ENCODE data around the gene ZNF783. TPM values are rescaled to one million over a fixed set of nuclear protein-coding genes. Genes with fewer than 3 reads are reported as not detected.
"Not testable (repeated sequence)": the region's sequence is repeated elsewhere in the genome, so short reads cannot be mapped to it uniquely, and the experiment has no call there.

The ZNF783 gene
- total RNA-seq (10 to 100 TPM; 29.0 to 31.4 TPM), total RNA-seq (37.7 to 64.4 reads per million in 2 donors)

GRCh38 chr7:149261829-149262617, at the start of gene ZNF783:
Gene ZNF783, plus strand, starts transcription at chr7:149262196. Its CDS starts 138 bp downstream, at chr7:149262334.
- no peaks in the 10 kb centered on the region for H3K36me3 Mint-ChIP-seq (ENCODE audit: low read depth)
- DNase-seq, result peak; percentile 81 to 83 (median 81)
- H3K4me1 Mint-ChIP-seq, result peaks cover 24% of the 10 kb centered on the region
- peak within 1 kb of the TSS; percentile 88 for H3K4me3 Mint-ChIP-seq
- ATAC-seq, result peak; percentile 93
- H3K27me3 Mint-ChIP-seq, result no peaks in the 10 kb centered on the region
- H3K9me3 ChIP-seq (ENCODE audit: control insufficient read depth, low read length, poor library complexity, severe bottlenecking), result no peaks in the 10 kb centered on the region
- peak within 1 kb of the TSS; percentile 89 for H3K27ac Mint-ChIP-seq

DNA sequence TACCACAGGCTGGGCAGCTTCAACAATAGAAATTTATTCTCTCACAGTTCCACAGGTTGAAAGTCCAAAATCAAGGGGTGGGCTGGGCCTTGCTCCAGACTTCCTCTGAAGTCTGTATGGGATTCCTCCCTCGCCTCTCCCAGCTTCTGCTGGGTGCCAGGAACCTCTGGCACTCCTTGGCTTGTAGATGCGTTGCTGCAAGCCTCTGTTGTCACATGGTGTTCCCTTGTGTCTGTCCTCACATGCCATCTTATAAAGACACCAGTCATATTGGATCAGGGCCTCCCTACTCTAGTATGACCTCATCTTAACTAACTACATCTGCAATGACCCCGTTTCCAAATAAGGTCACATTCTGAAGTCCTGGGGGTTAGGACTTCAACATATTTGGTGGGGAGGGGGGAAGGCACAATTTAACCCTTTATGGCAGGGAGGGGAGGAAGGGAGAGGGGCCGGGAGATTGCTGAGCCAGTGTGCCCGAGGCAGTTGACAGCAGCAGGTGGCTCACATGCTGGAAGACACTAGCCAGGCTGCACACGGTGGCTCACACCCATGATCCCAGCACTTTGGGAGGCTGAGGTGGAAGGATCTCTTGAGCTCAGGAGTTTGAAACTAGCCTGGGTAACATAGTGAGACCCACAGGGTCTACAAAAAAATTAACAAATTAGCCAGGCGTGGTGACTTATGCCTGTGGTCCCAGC, 47.8 kb upstream of the ZNF783 start:
- peaks cover 3% of the 10 kb centered on the region for H3K36me3 Mint-ChIP-seq (ENCODE audit: low read depth)
- no peaks in the 10 kb centered on the region for H3K27me3 Mint-ChIP-seq
- H3K9me3 ChIP-seq (ENCODE audit: control insufficient read depth, low read length, poor library complexity, severe bottlenecking), result no peaks in the 10 kb centered on the region
- no peak overlapping the region for H3K4me3 Mint-ChIP-seq
- ATAC-seq (no peak), DNase-seq (no peak)
- peaks cover 3% of the 10 kb centered on the region for H3K4me1 Mint-ChIP-seq
- no peak overlapping the region for H3K27ac Mint-ChIP-seq

DNA sequence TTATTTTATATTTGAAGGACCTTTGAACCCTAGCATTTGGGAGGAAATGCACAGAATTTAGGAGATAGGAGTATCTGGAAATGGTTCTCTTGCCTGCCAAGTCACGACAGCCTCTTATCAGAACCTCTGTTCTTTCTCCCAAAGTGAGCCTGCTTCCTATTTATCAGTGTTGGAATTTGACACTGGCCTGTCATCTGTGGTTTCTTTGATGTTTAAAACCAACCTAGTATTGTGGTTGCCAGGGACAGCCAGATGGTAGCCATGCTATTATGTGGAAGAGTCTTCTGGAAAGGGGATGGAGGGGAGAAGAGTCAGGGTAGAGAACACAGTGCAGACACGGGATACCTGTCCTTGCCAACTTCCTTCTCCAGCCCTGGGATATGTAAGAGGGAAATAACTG, 45.6 kb upstream of the ZNF783 start:
- H3K4me1 Mint-ChIP-seq, result peaks cover 2% of the 10 kb centered on the region
- H3K4me3 Mint-ChIP-seq, result no peak overlapping the region
- no peaks in the 10 kb centered on the region for H3K27me3 Mint-ChIP-seq
- H3K9me3 ChIP-seq (ENCODE audit: control insufficient read depth, low read length, poor library complexity, severe bottlenecking), result no peaks in the 10 kb centered on the region
- ATAC-seq (no peak), DNase-seq (no peak)
- H3K36me3 Mint-ChIP-seq (ENCODE audit: low read depth), result peaks cover 3% of the 10 kb centered on the region
- H3K27ac Mint-ChIP-seq, result no peak overlapping the region

DNA sequence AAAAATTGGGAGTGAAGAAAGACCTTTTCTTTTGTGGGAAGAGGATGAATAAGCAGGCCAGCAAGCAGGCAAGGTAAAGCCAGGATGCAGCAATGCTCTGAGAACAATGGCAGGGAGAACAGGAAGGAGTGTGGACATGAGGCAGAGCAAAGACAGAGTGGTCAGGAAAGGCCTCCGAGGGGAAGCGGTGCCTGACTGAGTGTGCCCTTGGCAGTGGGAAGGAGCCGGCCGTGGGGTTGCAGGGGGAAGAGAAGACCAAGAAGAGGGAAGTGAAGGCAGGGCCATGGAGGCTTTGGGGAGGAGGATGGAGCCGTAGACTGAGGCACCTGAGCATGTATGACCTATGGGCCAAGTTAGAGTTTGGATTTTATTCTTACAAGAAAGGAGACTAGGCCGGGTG, 44.4 kb upstream of the ZNF783 start:
- H3K9me3 ChIP-seq (ENCODE audit: control insufficient read depth, low read length, poor library complexity, severe bottlenecking), result no peaks in the 10 kb centered on the region
- H3K4me3 Mint-ChIP-seq, result no peak overlapping the region
- no peaks in the 10 kb centered on the region for H3K27me3 Mint-ChIP-seq
- peaks cover 5% of the 10 kb centered on the region for H3K36me3 Mint-ChIP-seq (ENCODE audit: low read depth)
- DNase-seq, result no peak
- peaks cover 6% of the 10 kb centered on the region for H3K4me1 Mint-ChIP-seq
- no peak for ATAC-seq
- H3K27ac Mint-ChIP-seq, result no peak overlapping the region

- ATAC-seq (no peak), DNase-seq (no peak)
- Mint-ChIP-seq H3K27ac (no peak overlapping the region), H3K27me3 (no peaks in the 10 kb centered on the region), H3K4me1 (peaks cover 6% of the 10 kb centered on the region), H3K36me3 (ENCODE audit: low read depth) (peaks cover 5% of the 10 kb centered on the region), H3K4me3 (no peak overlapping the region)
- H3K9me3 ChIP-seq (ENCODE audit: control insufficient read depth, low read length, poor library complexity, severe bottlenecking), result no peaks in the 10 kb centered on the region
These were observed 43.3 kb upstream of the ZNF783 start for GRCh38 chr7:149218469-149219420.

DNA sequence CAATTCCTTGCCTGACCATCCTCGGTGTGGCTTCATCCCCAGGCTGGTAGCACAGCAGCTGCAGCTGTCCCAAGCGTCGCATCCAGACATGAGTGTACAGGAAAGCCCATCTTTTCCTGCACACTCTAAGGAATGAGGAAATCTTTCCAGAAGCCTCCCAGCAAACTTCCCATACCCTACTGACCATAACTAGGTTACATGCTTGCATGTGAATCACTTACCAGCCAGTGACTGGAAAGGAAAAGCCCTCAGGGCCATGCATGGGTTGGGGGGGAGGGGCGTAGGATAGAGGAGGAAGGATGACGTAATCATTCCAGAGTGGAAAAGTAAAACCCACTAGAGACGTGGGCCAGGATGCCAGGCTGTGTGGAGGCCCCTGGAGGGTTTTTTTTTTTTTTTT, 41.5 kb upstream of the ZNF783 start:
- H3K27me3 Mint-ChIP-seq, result no peaks in the 10 kb centered on the region
- H3K36me3 Mint-ChIP-seq (ENCODE audit: low read depth), result peaks cover 2% of the 10 kb centered on the region
- DNase-seq (no peak), ATAC-seq (no peak)
- H3K27ac Mint-ChIP-seq, result peak overlapping the region; percentile 21
- H3K4me1 Mint-ChIP-seq, result peaks cover 6% of the 10 kb centered on the region
- no peak overlapping the region for H3K4me3 Mint-ChIP-seq
- H3K9me3 ChIP-seq (ENCODE audit: control insufficient read depth, low read length, poor library complexity, severe bottlenecking), result no peaks in the 10 kb centered on the region

DNA sequence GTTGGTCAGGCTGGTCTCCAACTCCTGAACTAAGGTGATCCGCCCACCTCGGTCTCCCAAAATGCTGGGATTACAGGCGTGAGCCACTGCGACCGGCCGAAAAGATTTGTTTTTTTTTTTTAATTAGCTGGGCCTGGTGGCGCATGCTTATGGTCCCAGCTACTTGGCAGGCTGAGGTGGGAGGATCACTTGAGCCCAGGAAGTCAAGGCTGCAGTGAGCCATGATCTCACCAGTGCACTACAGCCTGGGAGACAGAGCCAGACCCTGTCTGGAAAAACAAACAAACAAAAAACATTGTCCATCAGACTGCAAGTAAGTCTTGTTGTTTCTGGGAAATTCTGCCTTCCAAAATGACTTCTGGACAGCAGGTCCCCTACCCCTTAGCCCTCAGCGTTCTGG, 38.8 kb upstream of the ZNF783 start:
- peaks cover 9% of the 10 kb centered on the region for H3K4me1 Mint-ChIP-seq
- no peak for ATAC-seq
- H3K27ac Mint-ChIP-seq, result no peak overlapping the region
- H3K4me3 Mint-ChIP-seq, result no peak overlapping the region
- peaks cover 2% of the 10 kb centered on the region for H3K36me3 Mint-ChIP-seq (ENCODE audit: low read depth)
- DNase-seq, result no peak
- H3K27me3 Mint-ChIP-seq, result no peaks in the 10 kb centered on the region
- H3K9me3 ChIP-seq (ENCODE audit: control insufficient read depth, low read length, poor library complexity, severe bottlenecking), result no peaks in the 10 kb centered on the region

GRCh38 chr7:149223761-149224160, 38.2 kb upstream of the ZNF783 start:
- no peak overlapping the region for H3K27ac Mint-ChIP-seq

DNA sequence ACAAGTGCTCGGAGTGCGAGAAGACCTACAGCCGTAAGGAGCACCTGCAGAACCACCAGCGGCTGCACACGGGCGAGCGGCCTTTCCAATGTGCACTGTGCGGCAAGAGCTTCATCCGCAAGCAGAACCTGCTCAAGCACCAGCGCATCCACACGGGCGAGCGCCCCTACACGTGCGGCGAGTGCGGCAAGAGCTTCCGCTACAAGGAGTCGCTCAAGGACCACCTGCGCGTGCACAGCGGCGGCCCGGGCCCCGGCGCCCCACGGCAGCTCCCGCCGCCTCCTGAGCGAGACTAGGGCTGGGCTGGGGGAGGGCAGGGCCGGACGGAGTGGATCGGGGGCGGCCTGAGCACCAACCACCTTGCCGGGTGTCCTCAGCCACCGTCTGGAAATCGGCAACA, 37.6 kb upstream of the ZNF783 start:
- Mint-ChIP-seq H3K27me3 (peaks cover 2% of the 10 kb centered on the region), H3K4me3 (no peak overlapping the region), H3K4me1 (peaks cover 13% of the 10 kb centered on the region), H3K27ac (no peak overlapping the region), H3K36me3 (ENCODE audit: low read depth) (peaks cover 2% of the 10 kb centered on the region)
- ATAC-seq (no peak), DNase-seq (no peak)
- H3K9me3 ChIP-seq (ENCODE audit: control insufficient read depth, low read length, poor library complexity, severe bottlenecking), result no peaks in the 10 kb centered on the region

More at GRCh38 chr7:149223761-149224160, 38.2 kb upstream of the ZNF783 start:
- Mint-ChIP-seq H3K27me3 (no peaks in the 10 kb centered on the region), H3K4me3 (no peak overlapping the region), H3K4me1 (peaks cover 9% of the 10 kb centered on the region), H3K36me3 (ENCODE audit: low read depth) (peaks cover 2% of the 10 kb centered on the region)
- no peak for ATAC-seq
- no peak for DNase-seq
- H3K9me3 ChIP-seq (ENCODE audit: control insufficient read depth, low read length, poor library complexity, severe bottlenecking), result no peaks in the 10 kb centered on the region

DNA sequence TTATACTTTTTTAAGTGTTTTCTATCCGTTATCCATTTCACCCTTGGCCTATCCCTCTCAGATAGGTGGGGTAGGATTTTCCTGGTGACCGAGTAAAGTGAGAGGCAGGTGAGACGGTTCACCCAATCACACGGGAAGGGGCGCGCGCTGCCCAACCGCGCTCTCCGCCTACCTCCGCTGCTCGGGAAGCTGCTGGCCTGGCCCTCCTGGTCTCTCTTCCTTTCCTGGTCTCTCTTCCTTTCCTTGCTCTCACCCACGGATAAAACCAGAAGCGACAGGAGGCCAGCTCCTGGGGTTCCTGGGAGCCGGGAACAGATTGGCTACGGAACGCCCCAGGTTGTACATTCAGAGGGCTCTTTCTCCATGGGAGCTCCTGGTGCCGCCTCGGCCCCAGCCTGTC, 36.9 kb upstream of the ZNF783 start:
- peaks cover 5% of the 10 kb centered on the region for H3K27me3 Mint-ChIP-seq
- no peak for DNase-seq
- no peak overlapping the region for H3K27ac Mint-ChIP-seq
- H3K4me1 Mint-ChIP-seq, result peaks cover 11% of the 10 kb centered on the region
- H3K9me3 ChIP-seq (ENCODE audit: control insufficient read depth, low read length, poor library complexity, severe bottlenecking), result no peaks in the 10 kb centered on the region
- peaks cover 2% of the 10 kb centered on the region for H3K36me3 Mint-ChIP-seq (ENCODE audit: low read depth)
- H3K4me3 Mint-ChIP-seq, result peak overlapping the region; percentile 52
- ATAC-seq, result no peak

- H3K36me3 Mint-ChIP-seq (ENCODE audit: low read depth), result peaks cover 2% of the 10 kb centered on the region
- H3K4me1 Mint-ChIP-seq, result peaks cover 11% of the 10 kb centered on the region
- H3K27me3 Mint-ChIP-seq, result peaks cover 5% of the 10 kb centered on the region
- no peak overlapping the region for H3K4me3 Mint-ChIP-seq
- DNase-seq, result no peak
- no peaks in the 10 kb centered on the region for H3K9me3 ChIP-seq (ENCODE audit: control insufficient read depth, low read length, poor library complexity, severe bottlenecking)
- no peak for ATAC-seq
- H3K27ac Mint-ChIP-seq, result no peak overlapping the region
These were observed 36.3 kb upstream of the ZNF783 start for GRCh38 chr7:149225656-149226055.

GRCh38 chr7:149226366-149226765, 35.6 kb upstream of the ZNF783 start:
- not testable (repeated sequence) for H3K4me3 Mint-ChIP-seq; H3K27me3 Mint-ChIP-seq; ATAC-seq; DNase-seq; H3K36me3 Mint-ChIP-seq (ENCODE audit: low read depth); H3K9me3 ChIP-seq (ENCODE audit: control insufficient read depth, low read length, poor library complexity, severe bottlenecking); H3K27ac Mint-ChIP-seq
- peaks cover 11% of the 10 kb centered on the region for H3K4me1 Mint-ChIP-seq

All from T-helper 17 cell (primary cell).